Measurements from ENCODE around the gene GSTA5.
"Not testable (repeated sequence)": the region's sequence is repeated elsewhere in the genome, so short reads cannot be mapped to it uniquely, and the experiment has no call there.

DNA sequence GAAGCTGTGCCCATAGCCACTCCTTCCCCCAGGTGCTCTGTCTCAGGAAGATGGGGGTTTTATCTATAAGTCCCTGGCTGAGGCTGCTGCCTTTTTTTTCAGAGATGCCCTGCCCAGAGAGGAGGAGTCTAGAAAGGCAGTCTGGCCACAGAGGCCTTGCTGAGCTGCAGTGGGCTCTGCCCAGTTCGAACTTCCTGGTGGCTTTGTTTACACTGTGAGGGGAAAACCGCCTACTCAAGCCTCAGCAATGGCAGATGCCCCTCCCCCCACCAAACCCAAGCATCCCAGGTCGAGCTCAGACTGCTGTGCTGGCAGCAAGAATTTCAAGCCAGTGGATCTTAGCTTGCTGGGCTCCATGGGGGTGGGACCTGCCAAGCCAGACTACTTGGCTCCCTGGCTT lies 15.5 kb upstream of the GSTA5 start:
- TF ChIP-seq, protein P1, sequence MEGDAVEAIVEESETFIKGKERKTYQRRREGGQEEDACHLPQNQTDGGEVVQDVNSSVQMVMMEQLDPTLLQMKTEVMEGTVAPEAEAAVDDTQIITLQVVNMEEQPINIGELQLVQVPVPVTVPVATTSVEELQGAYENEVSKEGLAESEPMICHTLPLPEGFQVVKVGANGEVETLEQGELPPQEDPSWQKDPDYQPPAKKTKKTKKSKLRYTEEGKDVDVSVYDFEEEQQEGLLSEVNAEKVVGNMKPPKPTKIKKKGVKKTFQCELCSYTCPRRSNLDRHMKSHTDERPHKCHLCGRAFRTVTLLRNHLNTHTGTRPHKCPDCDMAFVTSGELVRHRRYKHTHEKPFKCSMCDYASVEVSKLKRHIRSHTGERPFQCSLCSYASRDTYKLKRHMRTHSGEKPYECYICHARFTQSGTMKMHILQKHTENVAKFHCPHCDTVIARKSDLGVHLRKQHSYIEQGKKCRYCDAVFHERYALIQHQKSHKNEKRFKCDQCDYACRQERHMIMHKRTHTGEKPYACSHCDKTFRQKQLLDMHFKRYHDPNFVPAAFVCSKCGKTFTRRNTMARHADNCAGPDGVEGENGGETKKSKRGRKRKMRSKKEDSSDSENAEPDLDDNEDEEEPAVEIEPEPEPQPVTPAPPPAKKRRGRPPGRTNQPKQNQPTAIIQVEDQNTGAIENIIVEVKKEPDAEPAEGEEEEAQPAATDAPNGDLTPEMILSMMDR (IDR thresholded peaks at IDR 0.05): not testable (repeated sequence)
- not testable (repeated sequence) for TF ChIP-seq POLR2AphosphoS5, POLR2A (IDR thresholded peaks at IDR 0.05)

All from transverse colon (tissue), 4 donors.